Transverse colon (tissue), 4 donors: Measurements from ENCODE around the gene CPLX1. TPM values are rescaled to one million over a fixed set of nuclear protein-coding genes. Genes with fewer than 3 reads are reported as not detected.

Experiments
- DNase-seq: peaks from one replicate; pipeline ENCODE4 v3.0.0-alpha.2; 2019
- H3K27ac ChIP-seq, 4 donors: fragments of 200-600 bp; sonication (generic); 2 replicates each; pipeline ENCODE4 v1.5.1; 2016 to 2018; ENCODE audit warnings: inconsistent platforms in 4 of 4
- H3K27me3 ChIP-seq: fragments of 200-600 bp; sonication (generic); 2 replicates; pipeline ENCODE4 v1.5.1; 2017; ENCODE audit warnings: inconsistent platforms
- H3K36me3 ChIP-seq, 4 donors: fragments of 200-600 bp; sonication (generic); 2 replicates each; pipeline ENCODE4 v1.5.1; 2017 to 2019; ENCODE audit warnings: inconsistent platforms in 4 of 4
- H3K4me1 ChIP-seq, 4 donors: fragments of 200-600 bp; sonication (generic); 2 replicates each; pipeline ENCODE4 v1.5.1; 2017 to 2020; ENCODE audit warnings: inconsistent platforms in 4 of 4
- H3K4me3 ChIP-seq, 4 donors: fragments of 200-600 bp; sonication (generic); 1 replicate in 1 of 4; 2 replicates in 3 of 4; pipeline versions ENCODE4 v1.5.1 to v1.6.1; 2017 to 2019; ENCODE audit warnings: inconsistent platforms in 4 of 4
- H3K9me3 ChIP-seq, 2 donors: fragments of 200-600 bp; sonication (generic); 2 replicates each; pipeline ENCODE4 v1.5.1; 2017 to 2019; ENCODE audit warnings: inconsistent platforms in 2 of 2
- CTCF ChIP-seq, 5 experiments: fragments of 200-600 bp in 3 of 5; fragments of 450-650 bp in 2 of 5; sonication (generic) in 3 of 5; IDR thresholded peaks; 1 replicate in 2 of 5; 2 replicates in 3 of 5; pipeline ENCODE4 v1.5.1; 2016 to 2017; ENCODE audit warnings: antibody characterized with exemption in 5 of 5, inconsistent platforms in 3 of 5, mild to moderate bottlenecking in 2 of 5, moderate library complexity in 1 of 5
- EP300 ChIP-seq: sonication (generic); formaldehyde crosslinking; IDR thresholded peaks from one replicate; pipeline ENCODE4 v1.6.1; 2017; ENCODE audit warnings: antibody characterized with exemption, low read depth
- POLR2A ChIP-seq: fragments of 450-650 bp; IDR thresholded peaks from one replicate; pipeline ENCODE4 v1.6.1; 2016; ENCODE audit warnings: antibody characterized with exemption, mild to moderate bottlenecking, moderate library complexity
- POLR2AphosphoS5 ChIP-seq, 3 donors: sonication (generic); formaldehyde crosslinking; IDR thresholded peaks; one replicate each; pipeline ENCODE4 v1.6.1; 2016; ENCODE audit warnings: antibody characterized with exemption in 3 of 3
- WGBS, 2 donors: methylation state at CpG; one replicate each; pipeline ENCODE4 v1.1.5; 2018; ENCODE audit warnings: low coverage in 1 of 2; 5-methylcytosine and 5-hydroxymethylcytosine counted together
- in situ Hi-C, 4 donors: fragments of 200-750 bp; cut with MboI; loops; one replicate each; pipeline versions ENCODE4 v1.15.0 to v1.15.1; 2017; ENCODE audit warnings: low sequenced_read_pairs in 3 of 4, low pct_ligation_motif_present in 1 of 4, low pct_unique_long_range_greater_than_20kb in 1 of 4
- intact Hi-C: fragments of 100-400 bp; cut with DNase I; formaldehyde crosslinking; loops from one replicate; pipeline ENCODE4 v1.15.1; 2023; ENCODE audit warnings: low total_unique reads
- total RNA-seq, 4 donors: library from RNA; depleted of rRNA; stranded (reverse); fragments of >200 nt; gene quantifications; one replicate each; pipeline ENCODE4 v1.1.0, GENCODE V29; 2016

CPLX1 gene
- total RNA-seq, 4 donors from 2014 or later = 0.32 to 3.7 (median 0.41) TPM; not detected in 1

DNA sequence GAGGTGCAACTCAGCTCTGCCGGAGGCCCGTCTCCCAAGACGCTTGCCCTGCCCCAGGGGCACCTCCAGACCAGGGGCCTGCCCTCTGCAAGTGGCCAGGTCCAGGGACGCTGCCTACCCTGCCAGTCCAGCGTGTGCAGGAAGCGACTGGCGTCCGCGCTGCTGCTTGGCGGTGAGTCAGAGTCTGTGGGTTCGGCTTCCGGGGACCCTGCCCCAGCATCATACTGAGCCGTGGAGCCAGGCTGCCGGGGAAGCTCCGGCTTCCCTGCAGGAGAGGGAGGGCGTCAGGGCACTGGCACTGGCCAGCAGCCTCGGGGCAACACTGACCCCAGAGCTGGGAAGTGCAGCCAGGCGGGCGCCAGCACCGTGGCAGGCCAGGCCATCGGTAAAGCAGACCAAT is 42.5 kb upstream of the CPLX1 start:
- in situ Hi-C loops (no loop called here), intact Hi-C loops (no loop called here)
- no peak for DNase-seq
- H3K27me3 ChIP-seq = no peaks in the 10 kb centered on the region
- WGBS, 2 donors = 96% methylated on average over 19 of the region's 21 CpGs; no CpG with 5 or more reads in 1 of the 2 donors
- TF ChIP-seq CTCF (IDR thresholded peaks at IDR 0.05) (no peak), EP300 (no peak), POLR2A (no peak), POLR2AphosphoS5 (IDR thresholded peaks at IDR 0.05) (no peak)
- H3K4me1 ChIP-seq = no peaks in the 10 kb centered on the region
- H3K27ac ChIP-seq = no peak overlapping the region
- no peak overlapping the region for H3K4me3 ChIP-seq
- H3K9me3 ChIP-seq = no peaks in the 10 kb centered on the region
- H3K36me3 ChIP-seq = peaks cover 0 to 44% (median 19%) of the 10 kb centered on the region in 4 donors

DNA sequence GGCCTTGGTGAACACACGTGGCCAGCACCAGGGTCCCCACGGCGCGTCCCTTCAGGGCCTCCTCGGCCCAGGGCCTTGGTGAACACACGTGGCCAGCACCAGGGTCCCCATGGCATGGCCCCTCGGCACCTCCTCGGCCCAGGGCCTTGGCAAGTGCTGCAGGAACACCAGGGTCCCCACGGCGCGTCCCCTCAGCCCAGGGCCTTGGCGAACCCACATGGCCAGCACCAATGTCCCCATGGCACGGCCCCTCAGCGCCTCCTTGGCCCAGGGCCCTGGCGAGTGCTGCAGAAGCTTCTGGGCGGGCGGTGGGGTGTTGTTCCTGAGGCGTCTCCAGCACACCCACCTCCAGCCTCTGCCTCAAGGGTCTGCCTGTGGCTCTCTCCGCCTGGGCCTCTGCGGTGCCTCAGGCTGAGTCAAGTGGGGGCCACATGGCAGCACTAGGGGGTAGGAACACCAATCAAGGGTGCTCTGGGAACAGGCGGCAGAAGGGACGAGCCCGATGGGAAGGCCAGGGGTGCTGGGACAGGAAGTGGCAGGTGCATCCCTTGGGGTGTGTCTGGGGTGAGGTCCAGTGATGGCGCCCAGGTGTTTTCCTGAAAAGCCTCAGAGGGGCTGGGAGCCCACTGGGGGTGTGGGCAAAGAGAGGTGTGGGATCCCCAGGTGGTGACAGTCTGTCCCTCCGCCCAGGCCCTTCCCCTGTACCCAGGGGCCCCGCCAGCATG is 41.8 kb upstream of the CPLX1 start:
- 88 to 100% methylated on average over 1 to 21 of the region's 26 CpGs for WGBS, 2 donors
- Histone ChIP-seq H3K27ac (no peak overlapping the region), H3K36me3 (peaks cover 0 to 49% (median 19%) of the 10 kb centered on the region in 4 donors), H3K27me3 (no peaks in the 10 kb centered on the region), H3K4me1 (no peaks in the 10 kb centered on the region), H3K9me3 (no peaks in the 10 kb centered on the region), H3K4me3 (no peak overlapping the region)
- DNase-seq = no peak
- intact Hi-C loops = no loop called here
- no peak for TF ChIP-seq EP300
- TF ChIP-seq POLR2AphosphoS5 (IDR thresholded peaks at IDR 0.05) = no peak
- TF ChIP-seq POLR2A = no peak
- TF ChIP-seq CTCF (IDR thresholded peaks at IDR 0.05) = no peak
- in situ Hi-C loops = no loop called here

- Histone ChIP-seq H3K4me3 (no peak overlapping the region), H3K9me3 (no peaks in the 10 kb centered on the region), H3K27ac (no peak overlapping the region), H3K4me1 (no peaks in the 10 kb centered on the region), H3K36me3 (peaks cover 0 to 51% (median 19%) of the 10 kb centered on the region in 4 donors), H3K27me3 (no peaks in the 10 kb centered on the region)
- intact Hi-C loops = no loop called here
- TF ChIP-seq POLR2A = no peak
- TF ChIP-seq CTCF (IDR thresholded peaks at IDR 0.05) = no peak
- no peak for TF ChIP-seq EP300
- TF ChIP-seq POLR2AphosphoS5 (IDR thresholded peaks at IDR 0.05) = no peak
- 89% methylated on average over 26 of the region's 28 CpGs; no CpG with 5 or more reads in 1 of the 2 donors for WGBS, 2 donors
- no peak for DNase-seq
- in situ Hi-C loops = no loop called here
Measured at GRCh38 chr4:866761-867390, 40.9 kb upstream of the CPLX1 start.

GRCh38 chr4:866068-866760 is 40.3 kb upstream of the CPLX1 start:
- no peaks in the 10 kb centered on the region for H3K4me1 ChIP-seq
- intact Hi-C loops = no loop called here
- H3K36me3 ChIP-seq = peaks cover 0 to 55% (median 19%) of the 10 kb centered on the region in 4 donors
- H3K9me3 ChIP-seq = no peaks in the 10 kb centered on the region
- H3K27ac ChIP-seq = no peak overlapping the region
- DNase-seq = no peak
- no peaks in the 10 kb centered on the region for H3K27me3 ChIP-seq
- H3K4me3 ChIP-seq = no peak overlapping the region
- TF ChIP-seq POLR2A (no peak), POLR2AphosphoS5 (IDR thresholded peaks at IDR 0.05) (no peak), EP300 (no peak), CTCF (IDR thresholded peaks at IDR 0.05) (no peak)
- in situ Hi-C loops = no loop called here
- 93 to 100% methylated on average over 4 to 24 of the region's 24 CpGs for whole genome bisulfite sequencing, 2 donors
